Fibroblast of lung (primary cell): ENCODE measurements around the gene PROM2. TPM values are rescaled to one million over a fixed set of nuclear protein-coding genes. Genes with fewer than 3 reads are reported as not detected.

ENCODE experiments used
- DNase-seq, 2 donors: peaks; one replicate each; pipeline versions ENCODE4 v3.0.0 to v3.0.0-alpha.2; 2010; ENCODE audit warnings: low read depth in 2 of 2
- H2AFZ ChIP-seq: 2 replicates; pipeline ENCODE4 v1.5.1; 2012; ENCODE audit warnings: low read length, control low read depth, inconsistent platforms
- H3K27ac ChIP-seq: 2 replicates; pipeline ENCODE4 v1.5.1; 2011; ENCODE audit warnings: low read length, control low read depth; ENCODE audit not compliant: insufficient read depth
- H3K27me3 ChIP-seq: 2 replicates; pipeline ENCODE4 v1.5.1; 2011; ENCODE audit warnings: mild to moderate bottlenecking, low read length; ENCODE audit not compliant: control insufficient read depth, insufficient read depth
- H3K36me3 ChIP-seq: 2 replicates; pipeline ENCODE4 v1.5.1; 2011; ENCODE audit warnings: low read length; ENCODE audit not compliant: control insufficient read depth, insufficient read depth
- H3K4me1 ChIP-seq: 2 replicates; pipeline ENCODE4 v1.5.1; 2011; ENCODE audit warnings: low read length; ENCODE audit not compliant: control insufficient read depth, insufficient read depth; ENCODE audit errors: extremely low read depth
- H3K4me2 ChIP-seq: 2 replicates; pipeline ENCODE4 v1.5.1; 2011; ENCODE audit warnings: low read length, control low read depth; ENCODE audit not compliant: insufficient read depth; ENCODE audit errors: extremely low read depth
- H3K4me3 ChIP-seq, 4 experiments: fragments of 200-600 bp in 1 of 4; sonication (generic) in 1 of 4; replicated peaks in 1 of 4; 2 replicates each; pipeline ENCODE4 v1.5.1; 2011 to 2016; ENCODE audit warnings: low read length in 4 of 4, low read depth in 3 of 4, mild to moderate bottlenecking in 3 of 4, control low read depth in 2 of 4, inconsistent platforms in 1 of 4, mixed read lengths in 1 of 4; ENCODE audit not compliant: insufficient read depth in 1 of 4; ENCODE audit errors: control extremely low read depth in 1 of 4
- H3K79me2 ChIP-seq: 2 replicates; pipeline ENCODE4 v1.5.1; 2012; ENCODE audit warnings: mild to moderate bottlenecking, low read length, inconsistent platforms; ENCODE audit not compliant: control insufficient read depth, insufficient read depth
- H3K9ac ChIP-seq: 2 replicates; pipeline ENCODE4 v1.5.1; 2011; ENCODE audit warnings: mild to moderate bottlenecking, low read length, control low read depth; ENCODE audit not compliant: insufficient read depth
- H3K9me3 ChIP-seq: 2 replicates; pipeline ENCODE4 v1.5.1; 2012; ENCODE audit warnings: low read depth, low read length; ENCODE audit not compliant: control insufficient read depth, insufficient read depth
- H4K20me1 ChIP-seq: 2 replicates; pipeline ENCODE4 v1.5.1; 2011; ENCODE audit warnings: low read length; ENCODE audit not compliant: control insufficient read depth, insufficient read depth; ENCODE audit errors: extremely low read depth
- EZH2 ChIP-seq: IDR thresholded peaks from 2 replicates; pipeline ENCODE4 v1.5.1; 2012; ENCODE audit warnings: low read length, control low read depth, mild to moderate bottlenecking; ENCODE audit errors: missing control alignments
- polyA plus RNA-seq, 2 donors: library from polyadenylated mRNA; depleted of rRNA in 1 of 2; stranded (reverse) in 1 of 2; unstranded in 1 of 2; fragments of >200 nt; gene quantifications; 2 replicates each; pipeline ENCODE4 v1.2.1, GENCODE V29; 2011 to 2012; ENCODE audit warnings: missing spikeins in 1 of 2
- total RNA-seq: library from RNA; depleted of rRNA; stranded (reverse); fragments of >200 nt; gene quantifications from 2 replicates; pipeline ENCODE4 v1.2.1, GENCODE V29; 2014
- TF ChIP-seq, protein P1 (sequence below), 2 donors: IDR thresholded peaks in 1 of 2; conservative IDR thresholded peaks in 1 of 2; 1 replicate in 1 of 2; 2 replicates in 1 of 2; pipeline ENCODE4 v1.5.1; 2011 to 2012; ENCODE audit warnings: low read length in 2 of 2, control low read depth in 1 of 2, inconsistent platforms in 1 of 2, low read depth in 1 of 2, mild to moderate bottlenecking in 1 of 2

Gene PROM2
- total and polyA plus RNA-seq, 2 donors (not counting 1 experiment from before 2014, with no cell fraction given) = 0.05 to 0.33 TPM

DNA sequence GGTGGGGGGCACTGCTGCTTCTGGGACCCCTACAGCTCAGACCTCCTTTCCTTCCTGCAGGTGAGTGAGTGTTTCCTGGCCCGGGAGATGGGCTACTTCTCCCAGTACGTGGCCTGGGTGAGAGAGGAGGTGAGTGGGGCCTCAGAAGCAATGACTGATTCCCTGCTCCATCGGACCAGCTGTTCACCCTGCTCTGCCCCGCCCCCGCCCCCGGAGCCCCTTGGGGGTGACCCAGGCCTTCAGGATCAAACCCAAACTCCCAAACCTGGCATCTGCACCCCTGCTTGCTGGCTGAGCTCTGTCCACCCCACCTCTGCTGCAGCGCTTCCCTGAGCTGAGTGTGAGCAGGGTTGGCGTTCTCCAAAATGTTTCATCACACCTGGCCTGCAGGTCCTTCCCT, 13.1 kb downstream of the PROM2 start:
- no peaks in the 10 kb centered on the region for H4K20me1 ChIP-seq
- H3K4me2 ChIP-seq = no peak overlapping the region
- H3K27ac ChIP-seq = no peak overlapping the region
- no peaks in the 10 kb centered on the region for H3K79me2 ChIP-seq
- no peaks in the 10 kb centered on the region for H3K27me3 ChIP-seq
- no peak overlapping the region for H3K9ac ChIP-seq
- no peak overlapping the region for H2AFZ ChIP-seq
- no peak for DNase-seq
- no peaks in the 10 kb centered on the region for H3K9me3 ChIP-seq
- no peaks in the 10 kb centered on the region for H3K4me1 ChIP-seq
- no peak overlapping the region for H3K4me3 ChIP-seq
- no peaks in the 10 kb centered on the region for H3K36me3 ChIP-seq
- TF ChIP-seq, protein P1, sequence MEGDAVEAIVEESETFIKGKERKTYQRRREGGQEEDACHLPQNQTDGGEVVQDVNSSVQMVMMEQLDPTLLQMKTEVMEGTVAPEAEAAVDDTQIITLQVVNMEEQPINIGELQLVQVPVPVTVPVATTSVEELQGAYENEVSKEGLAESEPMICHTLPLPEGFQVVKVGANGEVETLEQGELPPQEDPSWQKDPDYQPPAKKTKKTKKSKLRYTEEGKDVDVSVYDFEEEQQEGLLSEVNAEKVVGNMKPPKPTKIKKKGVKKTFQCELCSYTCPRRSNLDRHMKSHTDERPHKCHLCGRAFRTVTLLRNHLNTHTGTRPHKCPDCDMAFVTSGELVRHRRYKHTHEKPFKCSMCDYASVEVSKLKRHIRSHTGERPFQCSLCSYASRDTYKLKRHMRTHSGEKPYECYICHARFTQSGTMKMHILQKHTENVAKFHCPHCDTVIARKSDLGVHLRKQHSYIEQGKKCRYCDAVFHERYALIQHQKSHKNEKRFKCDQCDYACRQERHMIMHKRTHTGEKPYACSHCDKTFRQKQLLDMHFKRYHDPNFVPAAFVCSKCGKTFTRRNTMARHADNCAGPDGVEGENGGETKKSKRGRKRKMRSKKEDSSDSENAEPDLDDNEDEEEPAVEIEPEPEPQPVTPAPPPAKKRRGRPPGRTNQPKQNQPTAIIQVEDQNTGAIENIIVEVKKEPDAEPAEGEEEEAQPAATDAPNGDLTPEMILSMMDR (conservative IDR thresholded peaks at IDR 0.05 in 1 of 2, IDR thresholded peaks at IDR 0.05 in 1 of 2; ENCODE audit: low read depth in 1 of 2, low read length in 2 of 2) = no peak
- TF ChIP-seq EZH2 = no peak

DNA sequence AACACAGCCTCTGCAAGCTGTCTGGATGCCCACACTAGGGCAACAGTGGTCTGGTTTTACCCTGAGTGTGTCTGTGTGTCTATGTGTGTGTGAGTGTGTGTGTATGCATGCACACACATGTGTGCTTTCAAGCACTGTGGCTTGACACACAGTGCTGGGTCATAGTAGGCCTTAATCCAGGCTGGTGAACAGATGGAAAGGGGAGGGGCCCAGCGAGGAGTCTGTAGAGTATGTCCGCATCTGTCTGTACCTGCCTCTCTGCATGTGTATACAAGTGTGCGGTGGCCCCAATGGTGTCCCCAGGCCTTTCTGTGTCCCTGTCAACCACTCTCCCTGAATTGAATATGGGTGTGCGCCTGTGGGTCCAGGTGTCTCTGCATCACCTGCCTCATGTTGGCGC, 13.6 kb downstream of the PROM2 start:
- no peaks in the 10 kb centered on the region for H3K36me3 ChIP-seq
- no peak overlapping the region for H3K4me2 ChIP-seq
- TF ChIP-seq, protein P1 (conservative IDR thresholded peaks at IDR 0.05 in 1 of 2, IDR thresholded peaks at IDR 0.05 in 1 of 2; ENCODE audit: low read depth in 1 of 2, low read length in 2 of 2) = no peak
- no peak for TF ChIP-seq EZH2
- H4K20me1 ChIP-seq = no peaks in the 10 kb centered on the region
- no peak for DNase-seq
- H3K9me3 ChIP-seq = no peaks in the 10 kb centered on the region
- H3K79me2 ChIP-seq = no peaks in the 10 kb centered on the region
- no peaks in the 10 kb centered on the region for H3K4me1 ChIP-seq
- H3K27ac ChIP-seq = no peak overlapping the region
- no peak overlapping the region for H3K9ac ChIP-seq
- no peak overlapping the region for H2AFZ ChIP-seq
- H3K27me3 ChIP-seq = no peaks in the 10 kb centered on the region
- no peak overlapping the region for H3K4me3 ChIP-seq

DNA sequence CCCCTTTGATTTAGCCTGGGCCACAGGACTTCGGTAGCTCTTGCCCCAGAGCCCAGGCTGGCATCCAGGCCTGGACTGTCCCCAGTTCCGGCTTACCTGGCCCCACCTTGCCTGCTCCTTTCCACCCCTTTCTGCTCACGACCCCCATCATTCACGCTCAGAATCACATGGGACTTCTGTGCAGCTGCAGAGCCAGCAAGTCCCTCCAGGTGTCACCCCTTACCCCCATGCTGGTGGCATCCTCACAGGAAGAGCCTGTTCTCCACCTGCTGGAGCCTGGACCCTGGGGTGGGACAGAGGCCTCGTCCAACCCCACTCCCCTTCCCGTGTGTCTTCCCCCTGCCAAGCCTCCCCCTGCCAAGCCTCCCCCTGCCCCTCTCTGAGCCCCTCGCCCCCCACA, 15.0 kb downstream of the PROM2 start:
- no peak overlapping the region for H3K9ac ChIP-seq
- no peaks in the 10 kb centered on the region for H3K4me1 ChIP-seq
- TF ChIP-seq, protein P1 (conservative IDR thresholded peaks at IDR 0.05 in 1 of 2, IDR thresholded peaks at IDR 0.05 in 1 of 2; ENCODE audit: low read depth in 1 of 2, low read length in 2 of 2) = no peak
- TF ChIP-seq EZH2 = no peak
- no peaks in the 10 kb centered on the region for H4K20me1 ChIP-seq
- no peak overlapping the region for H3K4me3 ChIP-seq
- H3K79me2 ChIP-seq = no peaks in the 10 kb centered on the region
- no peaks in the 10 kb centered on the region for H3K36me3 ChIP-seq
- no peak overlapping the region for H3K27ac ChIP-seq
- DNase-seq = no peak
- no peaks in the 10 kb centered on the region for H3K27me3 ChIP-seq
- H3K4me2 ChIP-seq = no peak overlapping the region
- H2AFZ ChIP-seq = no peak overlapping the region
- no peaks in the 10 kb centered on the region for H3K9me3 ChIP-seq
